Kidney glomerular epithelial cell (primary cell): ENCODE data around the gene KIAA1549.
"Not testable (repeated sequence)": the region's sequence is repeated elsewhere in the genome, so short reads cannot be mapped to it uniquely, and the experiment has no call there.

Experiments
- DNase-seq: peaks from one replicate; lab custom pipeline; 2025; lab: John Stamatoyannopoulos, UW

KIAA1549 gene

DNA sequence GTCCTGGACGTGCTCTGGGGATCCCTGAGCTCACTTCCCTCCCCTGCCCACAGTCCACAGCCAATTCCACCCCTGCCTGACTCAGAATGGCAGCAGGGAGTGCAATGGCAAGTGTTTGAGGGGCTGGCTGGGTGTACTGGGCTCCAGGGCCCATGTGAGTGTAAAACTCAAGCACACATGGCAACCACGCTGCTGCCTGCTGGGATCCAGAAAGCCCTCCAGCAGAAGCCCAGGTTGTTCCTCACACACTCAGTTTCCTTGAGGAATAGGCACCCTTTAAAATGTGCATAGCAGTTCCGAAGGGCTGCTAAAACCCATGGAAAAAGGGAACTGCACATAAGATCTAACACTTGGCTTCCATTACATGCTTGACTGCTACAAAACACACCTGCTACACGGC is 171.8 kb downstream of the KIAA1549 start:
- no peak for DNase-seq

DNA sequence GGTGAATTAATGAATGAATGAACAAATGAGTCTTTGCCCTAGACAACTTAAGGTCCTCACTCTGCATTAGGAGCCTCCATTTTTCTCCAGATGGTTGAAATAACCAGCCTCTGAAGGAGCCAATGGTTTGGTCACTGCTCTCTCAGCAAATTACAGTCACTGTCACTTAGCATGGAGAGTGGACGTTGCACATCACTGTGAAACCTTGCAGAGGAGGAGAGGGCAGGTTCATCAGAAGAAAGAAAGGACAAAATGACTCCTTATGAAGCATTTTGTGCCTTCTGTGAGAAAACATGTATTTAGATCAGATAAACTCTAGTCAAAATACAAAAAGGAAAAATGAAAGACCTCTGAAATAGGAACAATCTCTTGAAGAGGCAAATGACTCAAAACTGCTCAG is 176.6 kb downstream of the KIAA1549 start:
- DNase-seq, result no peak

DNA sequence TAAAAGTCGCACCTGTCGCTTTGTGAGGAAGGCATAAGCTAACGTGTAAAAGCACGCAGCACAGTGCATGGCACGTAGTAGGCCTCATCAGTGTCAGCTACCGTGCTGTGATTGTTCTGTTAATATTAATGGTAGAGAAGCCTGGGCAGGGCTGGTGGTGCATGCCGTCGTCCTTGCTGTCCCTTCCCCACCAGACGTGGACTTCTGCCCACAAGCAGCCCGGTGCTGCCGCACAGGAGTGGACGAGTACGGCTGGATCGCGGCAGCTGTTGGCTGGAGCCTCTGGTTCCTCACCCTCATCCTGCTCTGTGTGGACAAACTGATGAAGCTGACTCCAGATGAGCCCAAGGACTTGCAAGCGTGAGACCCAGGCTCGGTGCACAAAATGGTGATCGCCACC is 178.5 kb downstream of the KIAA1549 start:
- no peak for DNase-seq

DNA sequence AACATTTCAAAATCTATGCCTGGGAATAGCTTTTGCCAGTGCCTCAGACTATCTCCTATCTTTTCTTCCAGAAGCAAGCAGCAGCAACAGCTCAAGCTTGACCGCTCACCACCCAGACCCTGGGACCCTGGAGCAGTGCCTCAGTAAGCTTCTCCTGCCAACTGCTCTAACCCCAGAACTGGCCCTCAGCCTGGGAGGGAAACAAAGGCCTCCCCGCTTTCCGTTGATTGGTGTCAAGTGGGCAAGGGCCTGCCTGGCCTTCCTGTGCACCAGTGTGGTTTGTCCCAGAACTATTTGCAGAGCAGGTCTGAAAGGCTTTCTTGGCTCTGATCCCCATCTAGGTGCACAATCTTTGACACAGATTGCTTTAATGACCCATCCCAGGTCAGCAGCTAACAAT is 179.9 kb downstream of the KIAA1549 start:
- DNase-seq, result no peak

DNA sequence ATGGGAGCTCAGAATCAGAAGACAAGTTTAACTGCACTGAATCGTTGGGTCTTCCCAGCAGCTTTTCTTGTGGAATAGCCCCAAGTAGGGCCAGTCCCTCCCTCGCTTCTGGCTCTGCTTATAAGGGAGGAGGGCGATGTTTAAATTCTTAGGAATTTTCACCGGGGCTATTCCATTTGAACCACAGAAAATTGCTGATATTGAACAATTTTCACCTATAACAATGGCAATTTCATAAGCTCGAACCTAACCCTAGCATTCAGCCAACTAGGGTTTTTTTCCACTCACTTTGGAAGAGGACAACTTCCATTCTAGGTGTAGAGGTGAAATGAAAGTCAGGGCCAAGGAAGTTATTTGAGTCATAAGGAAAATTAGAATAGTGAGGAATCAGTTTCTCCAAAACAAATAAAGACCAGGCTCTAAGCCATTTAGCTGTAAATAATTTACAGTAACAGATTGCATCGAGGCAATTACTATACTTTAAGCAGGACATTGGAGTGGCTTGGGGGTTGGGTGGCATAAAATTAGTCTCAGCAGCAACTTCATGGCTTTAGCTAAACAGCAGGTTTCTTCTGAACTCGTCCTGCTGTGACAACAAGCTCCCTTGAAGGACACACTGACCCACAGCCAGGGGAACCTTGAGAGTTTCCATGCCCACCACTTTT is 181.7 kb downstream of the KIAA1549 start:
- no peak for DNase-seq

DNA sequence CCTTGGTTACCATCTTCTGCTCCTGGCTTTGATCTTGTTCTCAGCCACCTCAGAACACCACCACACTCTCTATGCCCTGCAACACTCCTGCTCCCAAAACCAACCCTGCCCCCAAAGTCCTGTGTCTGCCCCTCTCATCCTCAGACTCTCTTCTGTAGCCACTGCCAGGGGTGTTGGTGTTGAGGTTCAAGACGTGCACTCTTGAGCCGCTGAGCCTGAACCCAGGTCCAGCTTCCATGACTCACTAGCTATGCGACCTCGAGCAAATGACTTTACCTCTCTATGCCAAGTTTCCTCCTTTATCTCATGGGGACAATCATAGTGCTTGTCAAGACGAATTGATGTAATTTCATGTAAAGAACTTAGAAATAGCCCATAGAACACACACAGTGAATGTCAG is 182.4 kb downstream of the KIAA1549 start:
- DNase-seq, result no peak

DNA sequence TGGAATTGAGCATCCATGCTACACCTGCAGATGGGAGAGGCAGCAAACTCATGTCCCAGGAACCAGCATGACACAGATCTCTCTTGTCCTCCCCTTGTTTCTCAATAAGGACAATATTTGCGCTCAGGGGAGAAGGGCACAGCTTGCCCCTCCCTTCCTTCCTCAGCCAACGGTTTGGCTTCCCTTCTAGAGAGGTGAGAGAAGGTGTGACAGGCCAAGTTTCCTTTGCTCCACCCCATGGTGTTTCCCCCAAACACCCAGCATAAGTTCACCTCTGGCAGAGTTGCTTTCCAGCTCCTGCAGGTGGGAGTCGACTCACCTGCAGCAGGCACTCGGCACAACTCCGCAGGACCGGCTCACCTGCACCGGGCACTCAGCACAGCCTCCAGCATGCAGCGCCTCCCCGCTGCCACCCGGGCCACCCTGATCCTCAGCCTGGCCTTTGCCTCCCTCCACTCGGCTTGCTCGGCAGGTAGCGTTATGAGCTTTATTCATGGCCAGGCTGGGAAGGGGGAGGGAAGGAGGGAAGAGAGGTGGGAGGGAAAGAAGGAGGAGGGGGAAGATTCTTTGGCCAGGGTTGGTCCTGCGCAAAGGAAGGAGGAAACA is 183.4 kb downstream of the KIAA1549 start, which contains the start of the genes ATP6V0A4 and TMEM213:
Gene ATP6V0A4, minus strand, starts transcription at position 482 of the 606 bp plus-strand sequence. CDS start 26,949 bp downstream, outside the sequence.
Gene TMEM213, plus strand, starts transcription at position 280 of the 606 bp plus-strand sequence. Its CDS starts 111 bp downstream, at position 391.
- DNase-seq, result no peak

DNA sequence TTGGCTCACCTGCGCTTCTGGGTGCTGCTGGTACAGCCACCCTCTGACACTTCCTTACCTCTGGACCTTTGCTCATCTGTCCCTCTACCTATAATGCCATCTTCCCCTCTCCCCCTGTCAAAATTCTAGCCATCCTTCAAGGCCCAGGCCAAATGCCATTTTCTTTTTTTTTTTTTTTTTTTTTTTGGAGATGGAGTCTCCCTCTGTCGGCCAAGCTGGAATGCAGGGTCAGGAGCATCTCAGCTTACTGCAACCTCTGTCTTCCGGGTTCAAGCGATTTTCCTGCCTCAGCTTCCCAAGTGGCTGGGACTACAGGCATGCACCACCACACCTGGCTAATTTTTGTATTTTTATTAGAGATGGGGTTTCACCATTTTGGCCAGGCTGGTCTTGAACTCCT is 184.1 kb downstream of the KIAA1549 start:
- DNase-seq, result not testable (repeated sequence)

DNA sequence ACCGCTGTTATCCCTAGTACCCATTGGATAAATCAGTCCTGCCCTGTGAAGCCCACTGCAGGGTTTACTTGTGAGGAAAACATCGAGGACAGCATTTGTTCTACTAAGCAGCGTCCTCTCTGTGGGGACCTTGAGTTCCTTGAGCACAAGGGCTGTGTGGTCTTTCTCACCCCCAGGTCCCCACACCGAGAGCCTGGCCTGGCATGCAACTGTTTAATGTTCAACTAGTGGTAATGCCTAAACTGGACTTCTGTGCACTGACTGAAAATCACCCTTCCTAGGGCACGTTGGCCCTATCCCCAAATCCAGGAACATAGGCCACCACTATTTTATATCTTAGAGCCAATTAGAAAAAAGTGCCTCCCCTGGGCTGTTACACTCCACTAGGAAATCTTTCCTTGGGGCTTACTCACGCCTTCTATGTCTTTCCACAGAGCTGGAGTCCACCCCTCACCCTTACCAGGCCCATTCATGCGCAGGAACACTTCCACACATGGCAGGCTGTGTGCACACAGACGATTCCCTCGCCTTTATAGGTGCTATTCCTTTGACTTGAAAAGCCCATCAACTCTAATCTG is 185.1 kb downstream of the KIAA1549 start:
- no peak for DNase-seq

DNA sequence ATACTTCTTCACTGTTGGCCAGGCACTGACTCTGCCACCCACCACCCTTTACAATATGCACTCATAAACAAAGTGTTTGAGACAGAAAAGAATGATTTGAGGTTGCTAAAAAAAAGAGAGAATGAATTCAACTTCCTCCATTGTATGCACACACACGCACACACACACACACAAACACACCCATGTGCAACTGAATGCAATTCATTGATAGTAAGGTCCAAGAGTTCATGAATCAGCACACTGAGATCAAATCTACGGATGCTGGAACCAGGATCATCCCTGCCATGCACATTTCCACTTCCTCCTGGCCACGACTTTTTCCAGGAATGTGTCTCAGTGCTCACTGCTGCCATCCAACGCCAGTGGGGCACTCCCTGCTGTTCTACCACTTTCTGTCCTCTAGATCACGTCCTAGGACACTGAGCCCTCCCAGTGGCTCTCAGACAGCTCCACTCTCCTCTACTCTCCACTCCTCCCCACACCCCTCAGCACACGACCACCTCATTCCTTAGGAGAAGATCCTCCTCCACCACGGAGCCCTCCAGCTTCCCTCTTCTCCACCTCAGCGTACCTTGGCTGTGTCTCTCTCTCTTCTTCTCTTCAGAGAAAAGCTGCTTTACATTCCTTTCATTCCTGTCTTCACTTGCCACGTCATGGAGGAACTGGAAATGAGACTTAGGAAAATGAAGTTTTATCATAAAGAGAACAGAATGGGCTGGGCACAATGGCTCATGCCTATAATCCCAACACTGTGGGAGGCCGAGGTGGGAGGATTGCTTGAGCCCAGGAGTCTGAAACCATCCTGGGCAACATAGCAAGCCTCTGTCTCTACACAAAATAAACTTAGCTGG is 195.4 kb downstream of the KIAA1549 start:
- peak; percentile 24 for DNase-seq

DNA sequence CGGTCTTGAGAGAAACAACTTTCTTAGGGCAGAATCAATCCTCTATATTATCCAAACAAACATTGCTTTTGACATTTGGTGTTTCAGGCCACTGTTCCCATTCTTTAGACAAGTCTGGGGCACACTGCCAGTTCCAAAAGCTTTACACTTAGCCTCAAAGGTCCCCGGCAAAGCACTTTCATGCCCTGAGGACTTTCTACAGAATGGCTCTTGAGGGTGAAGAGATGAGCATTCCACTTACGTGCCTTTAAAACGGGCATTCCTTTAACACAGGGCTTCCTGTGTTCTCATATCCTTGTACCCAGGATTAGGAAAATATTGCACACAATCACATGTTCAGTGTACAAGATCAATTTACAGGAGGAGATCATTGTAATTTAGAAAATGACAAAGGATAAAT is 196.5 kb downstream of the KIAA1549 start:
- DNase-seq, result no peak
